GM04504 (cell line): Measurements from ENCODE around the gene DPH2.

Source experiments
- DNase-seq: peaks from one replicate; pipeline ENCODE4 v3.0.0-alpha.2; 2012; ENCODE audit warnings: low read depth

DPH2 gene

GRCh38 chr1:44000122-44000665 is 30.4 kb downstream of the DPH2 start:
- no peak for DNase-seq

- DNase-seq = no peak
Measured at GRCh38 chr1:44002165-44002564, 32.4 kb downstream of the DPH2 start.

- no peak for DNase-seq
Measured at GRCh38 chr1:44002606-44003157, 32.9 kb downstream of the DPH2 start.

GRCh38 chr1:44008259-44008658 is 38.4 kb downstream of the DPH2 start:
- no peak for DNase-seq

- no peak for DNase-seq
Measured at GRCh38 chr1:44010935-44011471, 41.2 kb downstream of the DPH2 start.

GRCh38 chr1:44012404-44012803 is 42.6 kb downstream of the DPH2 start:
- no peak for DNase-seq

GRCh38 chr1:44012941-44013609 is 43.3 kb downstream of the DPH2 start:
- DNase-seq = no peak

GRCh38 chr1:44013949-44014348 is 44.1 kb downstream of the DPH2 start:
- DNase-seq = no peak

GRCh38 chr1:44014365-44015104 is 44.7 kb downstream of the DPH2 start:
- no peak for DNase-seq

- no peak for DNase-seq
Measured at GRCh38 chr1:44015206-44015605, 45.4 kb downstream of the DPH2 start.

- DNase-seq = no peak
Measured at GRCh38 chr1:44016041-44016889, 46.5 kb downstream of the DPH2 start.

GRCh38 chr1:44016890-44017400 is 47.1 kb downstream of the DPH2 start:
- DNase-seq = no peak

GRCh38 chr1:44019466-44019948 is 49.7 kb downstream of the DPH2 start:
- no peak for DNase-seq

- no peak for DNase-seq
Measured at GRCh38 chr1:44020464-44020863, 50.7 kb downstream of the DPH2 start.

GRCh38 chr1:44021156-44021555 is 51.3 kb downstream of the DPH2 start:
- DNase-seq = no peak

GRCh38 chr1:44021581-44022321 is 51.9 kb downstream of the DPH2 start:
- no peak for DNase-seq
